HG03520 (cell line): ENCODE measurements around the gene OR51L1.
"Not testable (repeated sequence)": the region's sequence is repeated elsewhere in the genome, so short reads cannot be mapped to it uniquely, and the experiment has no call there.

ENCODE experiments used
- ATAC-seq: cut with Tn5 transposase; IDR thresholded peaks from one replicate; pipeline ENCODE4 v1.9.1; 2021; ENCODE audit warnings: mild to moderate bottlenecking, moderate library complexity; ENCODE audit not compliant: unreplicated experiment

The OR51L1 gene, protein sequence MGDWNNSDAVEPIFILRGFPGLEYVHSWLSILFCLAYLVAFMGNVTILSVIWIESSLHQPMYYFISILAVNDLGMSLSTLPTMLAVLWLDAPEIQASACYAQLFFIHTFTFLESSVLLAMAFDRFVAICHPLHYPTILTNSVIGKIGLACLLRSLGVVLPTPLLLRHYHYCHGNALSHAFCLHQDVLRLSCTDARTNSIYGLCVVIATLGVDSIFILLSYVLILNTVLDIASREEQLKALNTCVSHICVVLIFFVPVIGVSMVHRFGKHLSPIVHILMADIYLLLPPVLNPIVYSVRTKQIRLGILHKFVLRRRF

DNA sequence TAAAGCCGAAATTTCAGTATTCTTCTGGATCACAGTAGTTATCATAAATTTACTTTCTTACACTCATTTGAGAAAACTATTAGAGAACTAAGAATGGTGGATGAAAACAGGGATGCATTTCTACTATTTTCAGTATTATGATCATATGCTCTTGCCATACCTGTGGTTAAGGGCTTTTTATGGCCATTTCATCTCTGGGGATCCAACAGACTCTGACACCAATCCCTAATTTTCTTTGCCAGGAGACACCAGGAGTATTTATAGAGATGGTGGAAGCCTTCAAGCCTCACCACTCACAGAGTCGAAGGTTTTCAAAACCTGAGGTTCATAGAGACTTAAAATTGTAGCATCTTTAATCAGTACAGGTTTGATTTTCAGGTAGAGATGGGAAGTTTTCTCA is at the start of gene OR51L1:
TSS of gene OR51L1 (plus strand) at position 301 of the 400 bp plus-strand sequence. CDS start 4,132 bp downstream, outside the sequence.
- no peak for ATAC-seq

DNA sequence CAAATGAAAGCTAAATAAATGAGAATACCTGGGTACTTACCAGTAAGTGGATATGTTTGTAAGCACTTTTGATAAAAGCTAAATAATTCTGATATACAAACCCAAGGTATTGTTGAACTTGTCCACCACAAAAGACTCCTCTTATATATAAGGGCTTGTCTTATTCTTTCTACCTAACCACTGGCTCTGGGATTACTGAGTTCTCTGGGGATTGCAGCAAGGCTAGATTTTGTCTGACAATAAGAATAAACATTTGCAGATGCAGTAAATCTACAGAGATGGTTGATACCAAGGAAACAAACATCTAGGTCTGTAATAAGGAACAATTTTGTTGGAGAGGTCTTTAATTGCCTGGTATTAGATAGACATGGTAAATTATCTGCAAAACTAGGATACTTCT is 47.1 kb upstream of the OR51L1 start, which contains the start of gene OR51A4:
TSS of gene OR51A4 (minus strand) at position 101 of the 400 bp plus-strand sequence. CDS start 505 bp downstream, outside the sequence.
- ATAC-seq, result no peak

DNA sequence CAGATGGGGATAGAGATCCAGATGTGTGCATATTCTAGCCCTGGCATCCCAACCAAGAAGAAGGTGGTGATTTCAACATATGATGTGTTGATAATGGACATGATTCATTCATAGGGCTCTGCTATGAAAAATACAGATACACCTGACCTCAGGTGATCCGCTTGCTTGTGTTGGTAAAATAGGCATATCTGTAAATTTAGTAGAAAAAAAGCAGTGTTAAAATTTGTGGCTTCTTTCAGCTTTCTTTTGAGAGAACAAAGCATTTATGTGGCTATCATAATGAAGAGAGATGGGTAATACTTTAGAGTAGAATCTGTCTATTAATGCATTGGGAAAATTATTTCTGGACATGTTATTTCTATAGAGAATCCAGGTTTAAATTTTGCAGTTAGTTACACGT is 39.0 kb upstream of the OR51L1 start, which contains the start of gene OR51A2:
TSS of gene OR51A2 (minus strand) at position 101 of the 400 bp plus-strand sequence. CDS start at position 101, 0 bp downstream.
- ATAC-seq, result not testable (repeated sequence)

DNA sequence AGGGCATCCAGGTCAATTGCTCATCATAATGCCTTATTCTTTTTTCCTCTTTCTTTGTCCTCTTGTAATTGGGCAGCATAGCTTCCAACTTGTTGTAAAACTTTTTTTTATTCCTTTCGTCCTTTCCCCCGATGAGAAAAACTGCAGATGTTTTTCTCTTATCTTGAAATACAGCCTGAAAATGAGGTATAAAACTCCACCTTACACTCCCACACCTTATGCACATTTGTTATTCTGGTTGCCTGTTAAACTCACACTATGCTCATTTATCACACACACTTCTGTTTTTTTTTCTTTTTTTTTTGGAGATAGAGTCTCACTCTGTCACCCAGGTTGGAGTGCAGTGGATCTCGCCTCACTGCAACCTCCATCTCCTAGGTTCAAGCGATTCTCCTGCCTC is 37.3 kb upstream of the OR51L1 start:
- no peak for ATAC-seq

DNA sequence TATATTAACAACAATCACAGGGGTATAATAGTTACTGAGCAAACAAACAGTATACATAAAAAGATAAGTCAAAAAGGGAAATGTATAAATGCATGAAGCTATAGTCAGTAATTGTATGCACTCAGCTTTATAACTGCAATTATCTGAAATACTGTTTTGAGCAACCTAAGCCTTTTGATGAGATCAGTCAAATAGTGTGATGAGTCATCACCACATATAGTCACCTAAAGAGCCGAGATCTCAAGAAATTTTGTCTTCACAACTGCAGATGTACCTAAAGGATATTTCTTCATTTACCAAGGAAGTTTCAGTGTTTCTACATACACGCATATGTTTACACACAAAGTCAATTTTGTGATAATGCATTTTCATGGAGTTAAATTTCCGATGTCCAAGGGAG is 33.8 kb upstream of the OR51L1 start:
- no peak for ATAC-seq

DNA sequence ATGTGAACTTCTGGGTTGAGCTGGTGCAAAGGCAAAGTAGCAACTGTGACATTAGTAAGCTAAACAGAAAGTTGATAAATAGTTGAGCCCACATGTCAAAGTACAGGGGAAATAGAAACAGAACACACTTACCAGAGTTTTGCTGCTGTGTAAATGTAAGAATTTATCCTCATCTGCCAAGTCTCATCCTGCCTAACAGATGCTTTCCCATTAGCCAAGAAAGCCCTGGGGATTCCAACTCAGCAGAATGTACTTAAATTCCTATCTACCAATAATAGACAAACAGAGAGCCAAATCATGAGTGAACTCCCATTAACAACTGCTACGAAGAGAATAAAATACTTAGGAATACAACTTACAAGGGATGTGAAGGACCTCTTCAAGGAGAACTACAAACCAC is 31.8 kb upstream of the OR51L1 start:
- ATAC-seq, result no peak

DNA sequence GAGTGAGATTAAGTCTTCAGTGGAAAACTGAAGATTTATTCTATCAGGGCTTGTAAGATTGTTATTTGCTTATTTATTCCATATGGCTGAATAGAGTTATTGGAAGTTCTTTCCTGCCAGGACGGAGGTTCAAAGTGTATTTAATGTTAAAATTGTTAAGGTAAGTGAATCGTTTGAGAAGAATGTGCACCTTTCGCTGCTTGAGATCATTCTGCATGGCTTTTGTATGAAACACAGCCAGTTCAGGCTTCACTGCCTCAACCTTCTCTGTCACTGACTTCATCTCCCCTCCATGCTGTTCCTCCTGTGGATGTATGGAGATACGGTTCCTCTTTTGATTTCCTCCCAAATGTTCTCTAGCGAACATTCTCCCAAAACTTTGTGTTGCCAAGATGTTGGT is 19.2 kb upstream of the OR51L1 start:
- ATAC-seq, result no peak

DNA sequence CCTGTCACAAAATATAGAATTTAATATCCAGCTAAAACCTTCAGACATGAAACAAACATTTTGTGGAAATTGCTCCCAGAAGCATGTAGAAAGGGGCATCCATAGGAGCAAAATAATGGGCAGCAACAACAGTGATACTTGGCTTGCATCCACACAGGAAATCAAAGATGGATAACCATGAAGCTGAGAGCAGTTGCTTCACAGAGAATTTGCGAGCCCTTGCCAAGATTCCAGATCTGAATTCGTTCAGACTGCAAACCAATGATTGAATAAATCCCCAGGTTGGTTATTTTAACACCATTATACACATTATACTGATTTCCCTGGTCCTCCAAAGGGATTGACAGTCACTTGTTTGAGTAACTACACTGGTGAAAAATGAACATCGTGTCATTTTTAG is 15.6 kb upstream of the OR51L1 start:
- ATAC-seq, result no peak

DNA sequence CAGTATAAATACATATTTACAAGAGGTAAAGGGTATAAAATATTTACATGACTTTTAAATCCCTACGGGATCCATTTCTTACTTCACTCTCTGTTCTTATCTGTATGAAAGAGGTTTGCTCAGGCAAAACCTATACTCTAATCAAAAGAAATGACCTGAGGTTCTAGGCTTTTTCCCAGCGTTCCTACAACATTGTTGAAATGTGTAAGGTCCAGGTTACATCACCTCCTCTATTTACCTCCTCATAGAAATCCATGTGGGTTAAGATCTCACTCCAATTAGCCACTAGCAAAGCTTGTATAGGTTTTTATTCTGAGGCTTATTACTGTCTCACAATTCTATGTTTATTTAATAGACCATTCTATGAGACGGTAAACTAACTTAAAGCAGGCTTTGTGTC is 12.0 kb upstream of the OR51L1 start:
- ATAC-seq, result no peak

DNA sequence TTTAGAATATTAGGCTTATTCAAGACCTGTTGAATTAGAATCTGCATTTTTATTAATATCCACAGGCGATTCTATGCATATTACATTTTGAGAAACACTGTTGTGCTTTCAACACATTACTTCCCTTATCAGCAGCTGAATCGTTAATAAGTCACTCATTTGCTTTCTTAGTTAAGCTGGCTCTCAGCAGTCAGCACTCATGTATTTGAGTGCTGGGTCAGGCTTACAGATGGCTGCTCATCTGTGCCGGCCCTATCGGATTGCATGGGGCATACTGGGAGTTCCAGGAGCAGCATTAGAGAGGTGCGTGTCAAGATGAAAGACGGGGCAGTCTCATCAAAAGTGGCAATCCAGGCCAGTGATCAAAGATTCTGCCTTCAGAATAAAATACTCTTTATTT is 10.8 kb upstream of the OR51L1 start:
- no peak for ATAC-seq

DNA sequence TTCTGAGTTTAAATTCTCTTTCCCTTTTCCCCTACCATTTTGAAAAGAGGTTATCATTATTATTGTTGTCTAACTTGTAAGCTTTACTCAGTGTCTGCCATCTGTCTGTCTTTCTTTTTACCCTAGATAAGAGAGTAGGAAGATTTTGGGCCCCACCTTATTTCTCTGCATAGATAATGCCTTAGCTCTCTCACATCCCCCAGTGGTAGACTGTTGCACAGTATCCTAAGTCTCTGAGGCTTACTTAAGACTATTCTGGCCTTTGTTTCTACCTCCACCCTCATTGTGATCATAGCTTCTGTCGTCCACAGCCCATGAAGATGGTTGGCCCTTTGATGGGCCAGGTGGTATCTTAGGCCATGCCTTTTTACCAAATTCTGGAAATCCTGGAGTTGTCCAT is 3.6 kb upstream of the OR51L1 start:
- no peak for ATAC-seq

DNA sequence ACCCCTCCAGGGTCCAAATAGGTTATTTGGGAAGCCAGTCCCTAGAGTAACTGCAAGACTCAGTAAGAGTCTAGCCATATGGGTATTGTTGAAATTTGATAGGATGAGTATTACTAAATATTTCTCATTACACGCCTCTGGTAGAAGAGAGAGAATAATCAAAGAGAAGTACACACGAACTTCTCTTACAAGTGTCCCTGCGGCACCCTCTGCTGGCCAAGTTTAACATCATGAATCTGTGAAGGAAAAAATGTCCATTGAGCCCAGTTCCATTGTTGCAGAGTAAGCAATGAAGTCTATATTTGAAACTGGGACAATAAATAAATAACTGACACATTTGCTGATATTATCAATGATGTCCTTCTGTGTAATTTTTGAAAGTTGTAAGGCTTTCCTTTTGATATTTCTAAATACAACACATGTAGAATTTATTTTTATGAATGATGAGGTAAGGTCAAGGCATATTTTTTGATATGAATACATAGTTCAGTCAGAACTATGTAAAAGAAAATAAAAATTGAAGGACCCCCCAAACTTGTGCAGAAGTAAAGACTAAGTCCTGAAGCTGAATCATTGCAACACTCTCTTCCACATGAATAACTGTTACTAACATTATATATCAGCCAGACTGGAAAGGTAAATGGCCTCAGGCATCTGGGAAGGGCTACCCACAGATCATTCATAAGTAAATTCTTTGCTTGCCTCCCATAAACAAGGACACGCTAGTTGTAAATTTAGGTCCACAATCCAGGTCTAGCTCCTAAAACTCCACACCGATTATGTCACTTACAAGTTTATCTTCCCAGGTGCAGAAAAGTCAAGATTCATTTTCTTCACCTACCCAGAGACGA is 10.0 kb downstream of the OR51L1 start:
- no peak for ATAC-seq

DNA sequence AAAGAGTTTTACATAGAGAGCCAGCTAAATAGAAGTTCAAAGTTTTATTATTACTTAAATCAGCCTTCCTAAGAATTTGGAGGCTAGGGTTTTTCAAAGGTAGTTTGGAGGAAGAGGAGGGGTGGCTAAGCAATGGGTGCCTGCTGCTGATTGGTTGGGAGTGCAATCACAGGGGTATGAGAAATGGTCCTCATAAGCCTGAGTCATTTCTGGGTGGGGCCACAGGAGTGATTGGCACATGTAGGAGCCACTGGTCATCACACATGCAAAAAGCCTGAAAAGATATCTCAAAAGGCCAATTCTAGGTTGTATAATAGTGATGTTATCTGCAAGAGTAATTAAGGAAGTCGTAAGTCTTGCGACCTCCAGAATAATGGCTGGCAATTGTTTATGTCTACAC is 12.9 kb downstream of the OR51L1 start:
- no peak for ATAC-seq

DNA sequence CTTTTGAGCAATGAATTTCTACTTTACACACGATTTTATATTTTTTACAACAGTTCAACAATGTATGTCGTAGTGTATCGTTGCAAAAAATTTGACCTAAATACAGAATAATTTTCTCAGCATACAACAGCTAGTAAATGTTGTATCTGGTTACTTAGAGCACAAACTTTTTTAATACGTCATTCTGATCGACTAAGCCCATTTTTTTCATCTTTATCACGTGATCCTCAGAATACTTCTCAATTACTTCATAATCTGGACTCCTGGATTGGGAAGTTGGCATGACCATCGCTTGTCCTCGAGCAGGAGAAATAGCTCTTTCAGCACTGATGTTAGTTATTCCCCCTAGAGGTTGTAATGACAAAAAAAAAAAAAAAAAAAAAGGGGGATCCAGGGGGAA is 16.6 kb downstream of the OR51L1 start:
- ATAC-seq, result no peak

DNA sequence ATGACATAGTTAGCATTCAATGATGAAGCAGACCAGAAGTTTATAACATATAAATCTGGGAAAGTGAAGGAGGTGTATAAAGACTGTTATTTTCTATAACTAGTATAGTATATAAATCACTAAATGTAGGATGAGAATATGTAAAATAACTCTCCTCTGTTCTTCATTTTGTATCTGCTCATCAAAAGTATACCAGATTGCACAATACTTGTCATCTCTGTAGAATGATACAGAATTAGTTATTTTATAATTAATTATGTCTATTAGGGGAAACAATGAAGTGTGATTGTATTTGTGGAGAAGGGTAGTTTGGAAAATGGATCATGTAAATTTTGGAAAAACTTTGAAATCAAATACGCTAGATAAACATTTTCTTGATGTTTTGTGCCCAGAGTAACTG is 18.4 kb downstream of the OR51L1 start:
- no peak for ATAC-seq

DNA sequence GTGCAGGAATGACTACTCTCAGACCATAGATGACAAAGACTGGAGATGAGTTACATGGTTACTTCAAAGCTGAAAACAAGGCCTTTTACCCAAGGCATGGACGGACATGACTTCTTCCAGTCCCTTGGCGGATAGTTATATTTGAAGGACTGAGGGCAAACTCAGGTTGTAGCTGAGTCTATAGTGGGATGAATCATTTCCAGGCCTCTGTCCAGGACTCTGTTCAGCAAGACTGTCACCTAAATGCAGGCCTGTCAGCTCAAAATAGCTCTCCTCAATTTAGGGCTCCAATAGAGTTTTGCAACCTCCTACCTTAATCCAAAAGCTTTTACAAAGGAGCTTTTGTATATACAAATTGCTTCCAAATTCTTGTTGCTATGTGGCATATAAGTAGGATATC is 27.3 kb downstream of the OR51L1 start:
- no peak for ATAC-seq

DNA sequence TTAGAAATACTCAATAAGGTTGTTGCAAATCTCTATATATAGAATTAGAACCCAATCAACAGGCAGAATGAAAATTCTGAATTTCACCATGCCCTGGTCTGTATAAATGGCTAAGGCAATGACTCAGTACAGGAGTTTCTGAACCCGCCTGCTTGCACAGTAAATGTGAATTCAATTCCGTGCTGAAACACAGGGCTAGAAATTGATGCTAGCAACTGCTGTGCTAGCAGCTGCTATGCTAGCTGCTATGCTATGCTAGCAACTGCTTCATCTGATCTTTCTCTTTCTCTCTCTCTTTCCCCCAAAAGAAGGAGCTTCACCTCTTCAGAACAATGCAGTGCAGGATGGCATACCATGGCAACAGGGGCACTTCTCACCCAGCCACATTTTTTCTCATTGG is 42.0 kb downstream of the OR51L1 start:
- no peak for ATAC-seq

DNA sequence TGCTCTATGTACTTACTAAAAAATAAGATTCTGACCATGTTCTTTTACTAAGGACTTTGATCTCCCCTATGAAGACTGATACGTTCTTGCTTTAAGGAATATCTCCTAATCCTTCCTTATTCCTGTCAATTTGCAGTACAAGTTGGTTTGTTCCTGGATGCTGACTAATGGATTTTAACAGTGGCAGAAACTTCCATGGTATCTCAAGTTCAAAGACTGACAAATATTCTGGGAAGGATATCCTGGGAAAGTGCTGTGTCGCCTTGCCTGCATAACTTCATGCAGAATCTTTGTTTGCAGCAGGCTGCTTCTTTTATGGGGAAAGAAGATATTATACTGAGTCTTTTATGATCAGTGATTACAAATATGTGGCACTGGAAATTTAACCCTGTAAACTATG is 43.3 kb downstream of the OR51L1 start:
- no peak for ATAC-seq

DNA sequence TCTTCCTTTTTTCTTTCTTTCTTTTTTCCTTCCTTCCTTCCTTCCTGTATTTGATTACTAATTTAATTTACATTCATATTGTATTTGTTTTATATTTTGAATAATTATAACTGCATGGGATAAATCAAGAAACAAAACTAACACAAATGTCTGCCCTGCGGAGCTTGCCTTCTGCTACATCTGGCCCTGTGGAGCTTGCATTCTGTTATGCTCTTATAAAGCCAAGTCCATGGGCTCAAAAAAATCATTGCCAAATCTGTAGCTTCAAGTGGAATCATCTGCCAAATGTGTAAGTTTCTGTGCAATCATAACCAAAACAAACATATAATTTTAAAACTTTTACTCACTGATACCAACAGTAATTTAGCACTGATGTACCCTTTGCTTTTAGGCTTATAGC is 43.7 kb downstream of the OR51L1 start:
- ATAC-seq, result no peak

DNA sequence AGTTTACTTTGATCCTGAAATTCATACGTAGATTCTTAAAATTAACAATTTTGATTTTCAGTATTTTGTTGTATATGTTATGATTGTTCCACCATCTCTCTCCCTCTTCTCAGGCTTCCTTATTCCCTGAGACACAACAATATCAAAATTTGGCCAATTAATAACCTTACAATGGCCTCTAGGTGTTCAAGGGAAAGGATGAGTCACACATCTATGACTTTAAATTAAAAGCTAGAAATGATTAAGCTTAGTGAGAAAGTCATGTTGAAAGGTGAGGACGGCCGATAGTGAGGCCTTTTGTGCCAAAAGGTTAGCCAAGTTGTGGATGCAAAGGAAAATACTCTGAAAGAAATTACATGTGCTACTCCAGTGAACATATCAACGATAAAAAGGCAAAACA is 46.2 kb downstream of the OR51L1 start:
- ATAC-seq, result no peak

DNA sequence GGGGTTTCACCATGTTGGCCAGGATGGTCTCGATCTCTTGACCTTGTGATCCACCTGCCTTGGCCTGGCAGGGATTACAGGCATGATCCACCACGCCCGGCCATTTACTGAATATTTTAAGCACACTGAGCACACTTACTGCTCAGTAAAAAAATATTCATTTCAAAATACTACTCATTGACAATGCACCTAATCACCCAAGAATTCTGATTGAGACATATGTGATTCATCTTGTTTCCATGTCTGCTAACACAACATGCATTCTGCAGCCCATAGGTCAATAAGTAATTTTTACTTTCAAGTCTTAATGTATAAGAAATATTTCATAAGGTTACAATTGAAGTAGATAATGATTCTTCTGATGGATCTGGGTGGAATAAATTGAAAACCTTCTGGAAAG is 47.4 kb downstream of the OR51L1 start:
- ATAC-seq, result no peak

DNA sequence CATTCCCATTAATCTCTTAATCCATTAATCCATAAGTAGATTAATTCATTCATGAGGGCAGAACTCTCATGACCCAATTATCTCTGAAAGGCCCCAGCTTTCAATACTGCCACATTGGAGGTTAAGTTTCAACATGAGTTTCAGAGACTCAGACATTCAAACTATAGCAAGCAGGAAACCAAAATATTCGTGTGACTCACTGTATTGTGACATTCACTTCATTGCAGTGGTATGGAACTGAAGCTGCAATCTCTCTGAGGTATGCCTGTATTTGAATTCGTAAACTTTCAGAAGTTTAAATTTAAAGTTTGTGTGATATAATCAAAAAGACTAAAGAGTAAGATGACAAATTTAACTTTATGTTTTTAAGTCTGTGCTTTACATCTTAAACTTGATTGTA is 48.7 kb downstream of the OR51L1 start:
- no peak for ATAC-seq
